NCI-H526 treated with DMSO at 0.1 percent for 48 hours (cell line): ENCODE measurements around the gene SYT15B.
"Not testable (repeated sequence)": the region's sequence is repeated elsewhere in the genome, so short reads cannot be mapped to it uniquely, and the experiment has no call there.

Experiments used
- DNase-seq: peaks from one replicate; lab custom pipeline; 2025; lab: John Stamatoyannopoulos, UW

The SYT15B gene

GRCh38 chr10:47763554-47764175, at the start of gene SYT15B:
Gene SYT15B, minus strand, starts transcription at chr10:47763592. Its CDS starts 952 bp downstream, at chr10:47762640.
- not testable (repeated sequence) for DNase-seq

- not testable (repeated sequence) for DNase-seq
These were observed 16.2 kb upstream of the SYT15B start for GRCh38 chr10:47779590-47779989.

DNA sequence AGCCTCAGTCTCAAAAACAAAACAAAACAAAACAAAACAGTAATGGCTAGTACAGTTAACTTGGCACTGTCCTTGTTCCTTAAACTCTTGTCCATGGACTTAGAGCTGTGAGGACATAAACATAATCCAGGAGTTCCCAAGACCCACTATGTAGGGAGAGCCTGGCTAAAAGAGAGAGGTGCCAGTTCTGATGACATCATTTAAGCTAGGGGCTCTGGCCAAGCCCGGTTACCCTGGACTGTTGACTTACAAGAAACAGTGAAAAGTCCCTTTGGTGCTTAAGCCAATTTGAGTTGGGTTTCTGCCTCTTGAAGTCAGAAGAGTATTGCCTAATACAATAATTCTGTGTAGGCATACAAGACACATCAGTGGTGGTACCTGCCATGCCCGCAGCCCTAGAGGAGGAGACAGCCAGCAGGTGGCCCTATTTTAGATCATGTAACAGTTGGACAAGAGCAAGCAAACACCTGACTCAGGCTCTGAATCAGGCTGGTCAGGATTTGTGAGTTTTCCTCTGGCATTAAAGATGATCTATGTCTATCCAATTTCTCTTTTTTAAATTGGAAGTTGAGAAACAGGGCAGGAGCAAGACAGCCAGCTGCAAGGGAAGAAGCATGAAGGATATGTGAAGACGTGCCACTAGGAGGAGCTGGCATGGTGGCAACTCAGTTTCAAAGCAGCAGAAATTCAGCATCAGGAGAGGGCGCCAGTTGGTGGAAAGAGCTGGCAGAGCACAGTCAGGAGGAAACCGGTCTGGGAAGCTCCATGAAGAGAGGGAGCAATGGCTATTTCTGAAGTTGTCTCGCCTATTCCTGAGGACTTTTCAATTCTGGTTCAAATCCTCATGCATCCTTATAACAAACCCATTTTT, 12.2 kb upstream of the SYT15B start:
- DNase-seq: peak; percentile 36

- not testable (repeated sequence) for DNase-seq
These were observed 7.4 kb upstream of the SYT15B start for GRCh38 chr10:47770745-47771144.

DNA sequence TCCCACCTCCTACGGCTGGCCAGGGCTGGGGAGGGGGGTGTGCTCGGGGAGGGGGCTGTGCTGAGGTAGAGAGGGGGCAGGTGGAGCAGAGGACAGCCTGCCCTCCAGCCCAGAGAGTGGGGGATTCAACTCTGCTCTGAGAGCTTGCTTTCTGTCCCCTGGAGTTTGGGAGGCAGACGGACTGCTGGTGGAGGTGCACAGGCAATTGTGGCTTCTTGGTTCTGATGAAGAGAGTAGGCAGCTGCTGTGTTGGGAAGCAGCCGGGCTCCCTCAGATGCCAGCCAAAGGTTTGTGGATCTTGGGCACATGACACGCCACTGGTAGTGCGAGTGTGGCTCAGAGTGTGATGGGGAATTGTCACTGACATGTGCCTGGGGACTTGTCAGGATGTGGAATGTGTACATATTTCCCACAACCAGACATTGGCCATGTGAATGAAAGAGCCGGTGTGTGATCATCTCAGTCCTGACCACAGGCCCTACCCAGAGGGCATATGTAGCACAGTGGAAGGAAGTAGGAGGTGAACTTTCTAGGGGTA, 5.3 kb upstream of the SYT15B start:
- not testable (repeated sequence) for DNase-seq

- not testable (repeated sequence) for DNase-seq
These were observed 4.7 kb upstream of the SYT15B start for GRCh38 chr10:47768085-47768484.

DNA sequence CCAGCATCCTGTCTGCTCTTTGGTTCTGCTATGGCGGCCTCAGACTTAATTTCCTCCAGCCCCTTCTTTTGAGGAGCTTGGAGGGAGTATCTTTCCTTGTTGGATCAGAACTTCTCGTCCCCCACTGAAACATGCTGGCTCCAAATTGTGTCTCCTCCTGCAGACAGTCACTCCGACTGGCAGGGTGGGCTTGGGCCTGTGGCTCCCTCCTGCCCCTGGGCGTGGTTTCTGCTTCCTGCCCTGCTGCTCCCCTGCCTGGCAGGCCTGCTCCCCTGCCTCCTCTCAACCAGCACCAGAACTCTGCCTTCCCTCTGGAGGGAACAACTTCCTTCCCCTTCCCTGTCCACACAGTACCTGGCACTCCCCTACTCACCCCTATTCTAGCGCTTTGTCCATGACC, 3.8 kb upstream of the SYT15B start:
- DNase-seq: not testable (repeated sequence)

GRCh38 chr10:47765232-47765631, 1.8 kb upstream of the SYT15B start:
- not testable (repeated sequence) for DNase-seq

DNA sequence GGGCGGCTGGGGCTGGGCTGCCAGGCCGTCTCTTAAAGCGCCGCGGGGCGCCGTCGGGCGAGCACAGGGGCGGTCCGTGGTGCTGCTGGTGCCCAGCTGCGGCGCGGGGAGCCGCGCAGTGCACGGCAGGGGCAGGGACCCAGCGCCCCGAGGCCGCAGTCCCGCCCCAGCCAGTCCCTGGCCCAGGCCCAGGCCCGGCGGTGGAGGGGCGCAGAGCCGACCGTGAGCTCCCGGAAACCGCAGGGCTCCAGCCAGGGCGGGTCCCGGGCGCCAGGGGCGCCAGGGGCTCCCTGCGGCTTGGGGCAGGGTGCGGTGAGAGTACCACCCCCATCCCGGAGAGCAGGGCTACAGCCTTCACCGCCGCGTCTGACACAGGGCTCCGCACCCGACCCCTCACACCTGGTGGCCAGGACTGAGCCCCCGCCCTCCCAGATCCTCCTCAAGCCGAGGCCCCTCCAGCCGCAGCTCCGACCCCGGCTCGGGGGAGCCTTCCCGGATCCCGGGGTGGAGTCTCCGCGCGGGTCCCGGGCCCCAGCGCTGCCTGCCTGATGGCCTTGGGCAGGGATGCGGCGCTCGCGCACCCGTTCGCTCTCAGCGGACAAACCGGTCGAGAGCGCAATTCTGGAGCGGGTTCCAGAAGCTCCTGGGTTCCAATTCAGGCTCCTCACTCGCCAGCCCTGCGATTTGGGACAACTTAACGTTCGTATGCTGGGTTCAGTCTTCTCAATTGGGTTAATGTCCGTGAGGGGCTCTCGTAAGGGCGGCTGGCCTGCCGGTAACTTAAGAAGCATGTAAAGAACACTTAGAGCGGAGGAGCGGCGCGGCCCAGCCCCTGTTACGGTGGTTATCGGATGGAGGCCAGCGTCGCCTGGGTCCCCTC, 478 bp downstream of the SYT15B start:
- DNase-seq: not testable (repeated sequence)

GRCh38 chr10:47758855-47759254, 4.5 kb downstream of the SYT15B start:
- not testable (repeated sequence) for DNase-seq

- not testable (repeated sequence) for DNase-seq
These were observed 7.2 kb downstream of the SYT15B start for GRCh38 chr10:47756169-47756568.

DNA sequence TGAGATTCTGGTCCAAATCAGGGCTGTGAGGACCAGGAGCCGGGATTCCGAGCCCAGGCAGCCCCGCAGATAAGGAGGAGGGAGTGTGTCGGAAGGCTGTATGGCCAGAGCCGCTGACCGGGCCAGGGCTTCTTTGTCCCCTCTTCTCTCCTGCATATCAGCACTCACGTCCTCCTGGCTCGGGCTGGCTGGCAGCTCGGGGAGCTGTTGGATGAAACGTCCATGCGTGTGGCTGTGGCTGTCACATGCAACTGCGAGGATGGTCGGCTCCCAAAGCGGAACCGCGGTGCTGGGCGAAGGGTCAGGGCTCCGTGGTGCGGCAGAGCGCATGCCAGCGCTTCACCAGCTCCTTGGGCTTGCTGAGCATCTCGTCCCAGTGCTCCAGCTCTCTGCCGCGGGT, 9.5 kb downstream of the SYT15B start:
- DNase-seq: not testable (repeated sequence)

GRCh38 chr10:47753176-47753575, 10.2 kb downstream of the SYT15B start:
- not testable (repeated sequence) for DNase-seq

- DNase-seq: not testable (repeated sequence)
These were observed 11.6 kb downstream of the SYT15B start for GRCh38 chr10:47751821-47752220.

DNA sequence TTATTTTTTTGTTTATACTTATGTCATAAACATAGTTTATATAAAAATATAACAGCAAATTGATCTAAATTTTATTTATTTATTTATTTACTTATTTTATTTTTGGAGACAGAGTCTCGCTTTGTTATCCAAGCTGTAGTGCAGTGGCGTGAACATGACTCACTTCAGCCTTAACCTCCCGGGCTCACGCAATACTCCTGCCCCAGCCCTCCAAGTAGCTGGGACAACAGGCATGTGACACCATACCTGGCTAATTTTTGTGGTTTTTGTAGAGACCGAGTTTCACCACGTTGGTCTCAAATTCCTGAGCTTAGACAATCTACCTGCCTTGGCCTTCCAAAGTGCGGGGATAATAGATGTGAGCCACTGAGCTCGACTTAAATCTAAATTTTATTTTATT, 13.0 kb downstream of the SYT15B start:
- not testable (repeated sequence) for DNase-seq

DNA sequence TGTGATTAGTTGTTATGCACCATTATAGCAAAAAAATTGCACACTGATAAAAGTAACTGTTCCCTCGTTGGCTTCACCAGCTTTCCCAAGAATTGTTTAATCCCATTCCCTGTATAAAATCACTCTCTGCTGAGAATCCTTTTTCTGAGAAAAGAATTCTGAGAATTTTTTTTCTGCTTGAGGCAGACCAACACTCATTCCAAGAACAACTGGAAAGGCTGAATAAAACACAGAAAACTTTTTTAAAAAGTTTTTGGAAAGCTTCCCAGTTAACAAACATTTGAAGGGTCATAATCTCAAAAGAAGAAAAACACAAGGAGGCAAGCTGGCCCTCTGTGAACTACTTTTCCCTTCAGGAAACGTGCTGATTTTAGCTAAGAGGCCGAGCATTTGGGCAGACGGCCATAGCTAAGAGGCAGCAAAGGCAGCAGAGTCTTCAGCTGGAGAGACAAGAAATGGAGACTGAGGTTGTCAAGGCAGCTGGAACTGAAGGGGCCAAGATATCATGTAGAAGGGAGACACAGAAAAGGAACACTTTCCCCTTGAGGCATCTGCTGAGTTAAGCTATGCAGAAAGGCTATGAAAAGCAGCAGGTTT, 16.5 kb downstream of the SYT15B start:
- not testable (repeated sequence) for DNase-seq

- DNase-seq: not testable (repeated sequence)
These were observed 18.5 kb downstream of the SYT15B start for GRCh38 chr10:47744881-47745280.

DNA sequence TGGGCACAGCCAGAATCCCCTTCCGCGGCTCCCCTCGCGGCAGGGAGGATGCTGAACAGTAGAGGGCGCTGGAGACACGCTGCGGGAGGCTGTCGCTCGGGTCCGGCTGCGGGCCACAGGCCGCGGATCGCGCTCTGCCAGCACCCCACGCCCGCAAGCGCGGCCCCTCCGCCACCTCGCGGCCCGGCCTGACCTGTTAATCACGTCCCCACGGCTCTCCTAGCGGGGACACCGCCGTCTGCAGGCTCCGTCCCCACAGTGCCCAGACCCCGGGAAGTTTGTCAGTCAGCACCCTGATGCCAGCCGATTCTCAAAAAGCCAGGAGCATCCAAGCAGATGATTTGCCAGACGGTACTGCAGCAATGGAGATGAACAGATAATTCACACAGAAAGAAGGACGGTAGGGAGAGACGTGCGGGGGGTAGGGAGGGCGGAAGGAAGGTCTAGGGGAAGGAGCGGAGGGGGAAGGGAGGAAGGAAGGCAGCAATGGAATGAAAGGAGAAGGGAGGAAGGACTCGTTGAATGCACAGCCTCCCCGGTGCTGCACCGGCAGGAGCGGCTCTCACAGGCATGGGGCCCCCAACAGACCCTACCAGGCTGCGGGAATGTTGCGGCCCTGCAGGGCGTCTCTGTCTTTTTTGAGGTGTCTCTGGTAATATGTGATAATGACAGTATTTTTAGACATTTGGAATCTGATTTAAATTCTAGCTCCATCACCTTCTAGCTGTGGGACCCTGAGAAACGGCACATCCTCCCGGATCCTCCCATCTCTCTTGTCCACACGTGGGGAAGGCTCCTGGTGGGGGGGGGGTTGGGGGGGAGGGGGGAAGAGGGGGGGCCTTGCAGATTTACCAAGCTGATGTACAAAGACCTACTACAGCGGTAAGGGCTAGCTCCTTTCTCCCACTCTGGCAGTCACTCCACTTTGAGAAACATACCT, 19.5 kb downstream of the SYT15B start:
- not testable (repeated sequence) for DNase-seq

DNA sequence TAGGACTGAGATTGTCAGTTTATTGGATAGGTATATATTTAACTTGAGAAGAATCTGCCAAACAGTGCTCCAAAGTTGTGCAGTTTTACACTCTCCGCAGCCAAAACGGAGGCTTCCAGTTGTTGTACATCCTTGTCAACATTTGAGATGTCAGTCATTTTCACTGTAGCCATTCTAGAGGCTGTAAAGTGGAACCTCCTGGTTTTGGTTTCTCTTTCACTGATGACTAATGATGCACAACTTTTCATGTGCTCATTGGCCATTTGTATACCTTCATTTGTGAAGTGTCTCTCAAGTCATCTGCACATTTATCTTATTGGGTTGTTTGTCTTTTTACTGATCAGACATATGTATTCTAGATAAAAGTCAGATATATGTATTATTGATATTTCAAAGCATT, 22.5 kb downstream of the SYT15B start:
- not testable (repeated sequence) for DNase-seq

- DNase-seq: not testable (repeated sequence)
These were observed 32.5 kb downstream of the SYT15B start for GRCh38 chr10:47730911-47731310.
